Osteoblast (primary cell): ENCODE results near the gene TSPAN15. TPM values are rescaled to one million over a fixed set of nuclear protein-coding genes. Genes with fewer than 3 reads are reported as not detected.

Experiments
- DNase-seq: peaks from one replicate; pipeline ENCODE4 v3.0.0; 2011; ENCODE audit warnings: low spot score, mixed read lengths; ENCODE audit not compliant: insufficient read length; ENCODE audit errors: missing footprints
- H2AFZ ChIP-seq: 2 replicates; pipeline ENCODE4 v1.6.0; 2011; ENCODE audit warnings: mild to moderate bottlenecking, low read length
- H3K27ac ChIP-seq: 2 replicates; pipeline ENCODE4 v1.5.1; 2011; ENCODE audit warnings: mild to moderate bottlenecking, low read depth, low read length, moderate library complexity
- H3K27me3 ChIP-seq: 2 replicates; pipeline ENCODE4 v1.6.0; 2012; ENCODE audit warnings: mild to moderate bottlenecking, control low read depth, inconsistent platforms, low read length, moderate library complexity; ENCODE audit not compliant: insufficient read depth
- H3K36me3 ChIP-seq: 2 replicates; pipeline ENCODE4 v1.5.1; 2011; ENCODE audit warnings: mild to moderate bottlenecking, low read length, control low read depth, moderate library complexity; ENCODE audit not compliant: insufficient read depth
- H3K4me1 ChIP-seq: 2 replicates; pipeline ENCODE4 v1.5.1; 2011; ENCODE audit warnings: mild to moderate bottlenecking, low read length, control low read depth, moderate library complexity; ENCODE audit not compliant: insufficient read depth
- H3K4me2 ChIP-seq: 2 replicates; pipeline ENCODE4 v1.6.0; 2011; ENCODE audit warnings: mild to moderate bottlenecking, low read length; ENCODE audit not compliant: insufficient read depth
- H3K4me3 ChIP-seq: fragments of 200-600 bp; sonication (generic); 3 replicates; pipeline ENCODE4 v1.5.1; 2012; ENCODE audit warnings: mild to moderate bottlenecking, low read length, inconsistent platforms; ENCODE audit not compliant: insufficient read depth
- H3K79me2 ChIP-seq: 2 replicates; pipeline ENCODE4 v1.6.0; 2012; ENCODE audit warnings: mild to moderate bottlenecking, low read length, control low read depth, inconsistent platforms; ENCODE audit not compliant: insufficient read depth
- H3K9me3 ChIP-seq: 2 replicates; pipeline ENCODE4 v1.5.1; 2011; ENCODE audit warnings: low read depth, low read length, control low read depth
- H4K20me1 ChIP-seq: 2 replicates; pipeline ENCODE4 v1.6.0; 2012; ENCODE audit warnings: mild to moderate bottlenecking, low read length, control low read depth; ENCODE audit not compliant: insufficient read depth
- total RNA-seq: library from RNA; depleted of rRNA; stranded (reverse); fragments of >200 nt; gene quantifications from 2 replicates; pipeline ENCODE4 v1.2.3, GENCODE V29; 2012
- TF ChIP-seq, protein P1 (sequence below): IDR thresholded peaks from 2 replicates; pipeline ENCODE4 v1.5.1; 2011; ENCODE audit warnings: mild to moderate bottlenecking, low read depth, low read length, moderate library complexity; ENCODE audit errors: extremely low read depth

Gene TSPAN15
- total RNA-seq, 1 donor: 0.72 TPM

DNA sequence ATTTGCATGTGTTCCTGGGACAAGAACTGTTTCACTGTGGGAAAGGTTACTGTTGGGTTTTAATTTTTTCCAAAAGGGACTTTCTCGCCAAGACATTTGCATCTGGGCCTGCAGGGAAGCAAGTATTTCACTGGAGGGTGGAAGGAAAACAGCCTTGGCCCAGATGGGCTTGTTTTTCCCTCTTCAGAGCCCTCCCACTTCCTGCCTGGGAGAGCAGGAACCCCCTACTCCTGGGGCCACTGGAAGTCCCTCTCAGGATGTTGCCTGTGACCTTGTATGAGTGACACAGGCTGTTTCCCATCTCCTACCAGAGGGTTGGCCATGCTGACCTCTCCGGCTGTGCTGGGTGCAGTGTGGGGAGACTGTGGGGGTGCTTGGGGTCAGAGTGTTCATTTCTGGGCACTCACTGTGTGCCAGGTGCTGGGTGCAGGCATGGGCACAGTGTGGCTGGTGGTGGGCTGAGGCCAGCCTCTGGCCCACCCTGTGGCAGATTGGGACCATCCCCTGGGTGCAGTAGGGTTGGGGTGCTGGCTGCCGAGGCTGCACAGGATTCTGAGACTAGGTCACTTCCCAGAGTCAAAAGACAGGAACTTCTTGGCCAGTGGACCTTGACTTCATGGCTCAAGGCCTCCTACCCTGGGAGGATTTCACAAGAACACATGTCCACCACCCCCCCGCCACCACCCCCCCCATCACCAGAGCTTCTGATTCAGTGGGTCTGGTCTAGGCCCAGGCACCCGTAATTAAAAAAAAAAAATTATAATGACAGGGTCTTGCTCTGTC is 10.2 kb downstream of the TSPAN15 start:
- Histone ChIP-seq H3K79me2 (no peaks in the 10 kb centered on the region), H3K9me3 (no peaks in the 10 kb centered on the region), H4K20me1 (no peaks in the 10 kb centered on the region), H3K27ac (no peak overlapping the region), H2AFZ (no peak overlapping the region), H3K4me2 (no peak overlapping the region), H3K36me3 (no peaks in the 10 kb centered on the region), H3K4me1 (peaks cover 4% of the 10 kb centered on the region), H3K4me3 (no peak overlapping the region), H3K27me3 (peaks cover under 1% of the 10 kb centered on the region)
- no peak for DNase-seq
- TF ChIP-seq, protein P1, sequence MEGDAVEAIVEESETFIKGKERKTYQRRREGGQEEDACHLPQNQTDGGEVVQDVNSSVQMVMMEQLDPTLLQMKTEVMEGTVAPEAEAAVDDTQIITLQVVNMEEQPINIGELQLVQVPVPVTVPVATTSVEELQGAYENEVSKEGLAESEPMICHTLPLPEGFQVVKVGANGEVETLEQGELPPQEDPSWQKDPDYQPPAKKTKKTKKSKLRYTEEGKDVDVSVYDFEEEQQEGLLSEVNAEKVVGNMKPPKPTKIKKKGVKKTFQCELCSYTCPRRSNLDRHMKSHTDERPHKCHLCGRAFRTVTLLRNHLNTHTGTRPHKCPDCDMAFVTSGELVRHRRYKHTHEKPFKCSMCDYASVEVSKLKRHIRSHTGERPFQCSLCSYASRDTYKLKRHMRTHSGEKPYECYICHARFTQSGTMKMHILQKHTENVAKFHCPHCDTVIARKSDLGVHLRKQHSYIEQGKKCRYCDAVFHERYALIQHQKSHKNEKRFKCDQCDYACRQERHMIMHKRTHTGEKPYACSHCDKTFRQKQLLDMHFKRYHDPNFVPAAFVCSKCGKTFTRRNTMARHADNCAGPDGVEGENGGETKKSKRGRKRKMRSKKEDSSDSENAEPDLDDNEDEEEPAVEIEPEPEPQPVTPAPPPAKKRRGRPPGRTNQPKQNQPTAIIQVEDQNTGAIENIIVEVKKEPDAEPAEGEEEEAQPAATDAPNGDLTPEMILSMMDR: no peak

- DNase-seq: no peak
- Histone ChIP-seq H2AFZ (no peak overlapping the region), H4K20me1 (no peaks in the 10 kb centered on the region), H3K36me3 (no peaks in the 10 kb centered on the region), H3K4me1 (no peaks in the 10 kb centered on the region), H3K4me3 (no peak overlapping the region), H3K9me3 (no peaks in the 10 kb centered on the region), H3K27me3 (peaks cover 2% of the 10 kb centered on the region), H3K27ac (no peak overlapping the region), H3K4me2 (no peak overlapping the region), H3K79me2 (no peaks in the 10 kb centered on the region)
- TF ChIP-seq, protein P1: no peak
Observed at GRCh38 chr10:69463886-69464285, 12.6 kb downstream of the TSPAN15 start.

GRCh38 chr10:69464401-69464800 is 13.1 kb downstream of the TSPAN15 start:
- H3K4me2 ChIP-seq: no peak overlapping the region
- no peak overlapping the region for H2AFZ ChIP-seq
- H3K36me3 ChIP-seq: no peaks in the 10 kb centered on the region
- H3K27me3 ChIP-seq: peaks cover 2% of the 10 kb centered on the region
- no peaks in the 10 kb centered on the region for H3K4me1 ChIP-seq
- DNase-seq: no peak
- H3K9me3 ChIP-seq: no peaks in the 10 kb centered on the region
- no peak overlapping the region for H3K27ac ChIP-seq
- TF ChIP-seq, protein P1: no peak
- no peaks in the 10 kb centered on the region for H3K79me2 ChIP-seq
- no peaks in the 10 kb centered on the region for H4K20me1 ChIP-seq
- no peak overlapping the region for H3K4me3 ChIP-seq

DNA sequence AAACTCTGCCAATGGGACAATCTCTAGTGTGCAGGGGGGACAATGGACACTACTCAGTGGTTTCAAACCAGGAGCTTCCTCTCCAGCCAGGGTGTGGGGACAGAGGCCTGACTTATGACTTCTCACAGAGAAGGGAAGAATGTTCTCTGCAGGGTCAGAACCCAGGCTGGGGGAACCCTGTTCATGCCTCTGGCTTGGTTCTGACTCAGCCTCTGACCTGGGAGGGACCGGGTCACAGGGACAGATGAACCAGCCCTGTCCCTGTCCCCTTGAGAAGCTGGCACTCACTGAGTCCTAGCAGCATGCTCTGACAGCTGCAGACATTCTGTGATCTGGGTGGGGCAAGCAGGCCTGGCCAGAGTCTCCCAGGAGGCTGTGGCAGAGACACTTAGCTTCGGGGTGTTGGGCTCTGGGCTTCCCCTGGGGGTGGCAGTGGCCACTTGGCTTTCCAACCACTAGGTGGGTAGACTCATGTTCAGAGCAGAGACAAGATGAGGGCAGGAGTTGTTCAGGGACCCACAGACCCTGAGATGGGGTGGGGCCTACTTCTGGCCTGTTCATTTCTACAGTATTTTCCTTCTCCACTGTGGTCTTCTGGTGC is 13.6 kb downstream of the TSPAN15 start:
- no peaks in the 10 kb centered on the region for H3K79me2 ChIP-seq
- no peaks in the 10 kb centered on the region for H3K9me3 ChIP-seq
- H3K4me2 ChIP-seq: no peak overlapping the region
- H3K4me3 ChIP-seq: no peak overlapping the region
- H3K36me3 ChIP-seq: no peaks in the 10 kb centered on the region
- DNase-seq: no peak
- no peak overlapping the region for H2AFZ ChIP-seq
- no peak overlapping the region for H3K27ac ChIP-seq
- H3K4me1 ChIP-seq: no peaks in the 10 kb centered on the region
- peaks cover 3% of the 10 kb centered on the region for H3K27me3 ChIP-seq
- TF ChIP-seq, protein P1: no peak
- H4K20me1 ChIP-seq: no peaks in the 10 kb centered on the region
